ENCODE measurements around the gene TMPRSS2.

The TMPRSS2 gene

GRCh38 chr21:41433566-41433965 lies 74.4 kb downstream of the TMPRSS2 start:
- no peak overlapping the region for H4K12ac ChIP-seq (ENCODE audit: low read depth, low read length)
- H3K4me2 ChIP-seq (ENCODE audit: low read length) = no peak overlapping the region
- no peak overlapping the region for H3K23ac ChIP-seq (ENCODE audit: low read length)
- no peak overlapping the region for H4K91ac ChIP-seq (ENCODE audit: low read depth, low read length)
- no peak overlapping the region for H3K14ac ChIP-seq (ENCODE audit: low read length)
- no peak overlapping the region for H2AK5ac ChIP-seq (ENCODE audit: low read length)
- no peak overlapping the region for H4K8ac ChIP-seq (ENCODE audit: low read depth, low read length)
- H2BK120ac ChIP-seq (ENCODE audit: insufficient read depth, low read length, poor library complexity) = no peak overlapping the region
- no peak overlapping the region for H3K9ac ChIP-seq (ENCODE audit: low read length)
- H3K27ac ChIP-seq (ENCODE audit: low read depth, low read length) = no peak overlapping the region
- no peaks in the 10 kb centered on the region for H3K79me1 ChIP-seq (ENCODE audit: low read length)
- H3K4me3 ChIP-seq (ENCODE audit: low read depth, low read length) = no peak overlapping the region
- H3K18ac ChIP-seq (ENCODE audit: low read length) = no peak overlapping the region
- H3K79me2 ChIP-seq (ENCODE audit: control insufficient read depth, insufficient read depth, low read length, poor library complexity) = no peaks in the 10 kb centered on the region
- H3K27me3 ChIP-seq (ENCODE audit: insufficient read depth, low read length) = no peaks in the 10 kb centered on the region
- H3K9me3 ChIP-seq (ENCODE audit: insufficient read depth, low read depth, low read length) = no peaks in the 10 kb centered on the region
- no CpG with 5 or more reads among the region's 2 CpGs for WGBS (ENCODE audit: extremely low coverage, insufficient coverage, insufficient read length)
- H3K4ac ChIP-seq (ENCODE audit: low read depth, low read length) = no peak overlapping the region
- H2BK5ac ChIP-seq (ENCODE audit: low read depth, low read length, poor library complexity) = no peak overlapping the region
- no peak overlapping the region for H2AFZ ChIP-seq (ENCODE audit: insufficient read depth, low read length, poor library complexity)
- H2BK12ac ChIP-seq (ENCODE audit: low read length) = no peak overlapping the region
- no peak for DNase-seq
- no peaks in the 10 kb centered on the region for H3K4me1 ChIP-seq (ENCODE audit: control insufficient read depth in 1 of 2, insufficient read depth in 2 of 2, low read length in 2 of 2)
- no peaks in the 10 kb centered on the region for H3K36me3 ChIP-seq (ENCODE audit: control insufficient read depth in 1 of 2, insufficient read depth in 2 of 2, low read length in 2 of 2)

GRCh38 chr21:41432562-41433460 lies 75.1 kb downstream of the TMPRSS2 start:
- Histone ChIP-seq H2AK5ac (ENCODE audit: low read length) (no peak overlapping the region), H3K27me3 (ENCODE audit: insufficient read depth, low read length) (no peaks in the 10 kb centered on the region), H2AFZ (ENCODE audit: insufficient read depth, low read length, poor library complexity) (no peak overlapping the region), H3K79me2 (ENCODE audit: control insufficient read depth, insufficient read depth, low read length, poor library complexity) (no peaks in the 10 kb centered on the region), H3K4ac (ENCODE audit: low read depth, low read length) (no peak overlapping the region), H3K18ac (ENCODE audit: low read length) (no peak overlapping the region), H3K23ac (ENCODE audit: low read length) (no peak overlapping the region), H3K9ac (ENCODE audit: low read length) (no peak overlapping the region), H2BK5ac (ENCODE audit: low read depth, low read length, poor library complexity) (no peak overlapping the region), H3K4me2 (ENCODE audit: low read length) (no peak overlapping the region), H2BK12ac (ENCODE audit: low read length) (no peak overlapping the region), H3K9me3 (ENCODE audit: insufficient read depth, low read depth, low read length) (no peaks in the 10 kb centered on the region), H2BK120ac (ENCODE audit: insufficient read depth, low read length, poor library complexity) (no peak overlapping the region), H3K14ac (ENCODE audit: low read length) (no peak overlapping the region), H3K79me1 (ENCODE audit: low read length) (no peaks in the 10 kb centered on the region), H4K12ac (ENCODE audit: low read depth, low read length) (no peak overlapping the region), H4K91ac (ENCODE audit: low read depth, low read length) (no peak overlapping the region), H3K27ac (ENCODE audit: low read depth, low read length) (no peak overlapping the region), H3K36me3 (ENCODE audit: control insufficient read depth in 1 of 2, insufficient read depth in 2 of 2, low read length in 2 of 2) (no peaks in the 10 kb centered on the region), H3K4me3 (ENCODE audit: low read depth, low read length) (no peak overlapping the region), H3K4me1 (ENCODE audit: control insufficient read depth in 1 of 2, insufficient read depth in 2 of 2, low read length in 2 of 2) (no peaks in the 10 kb centered on the region), H4K8ac (ENCODE audit: low read depth, low read length) (no peak overlapping the region)
- DNase-seq = no peak
- WGBS (ENCODE audit: extremely low coverage, insufficient coverage, insufficient read length) = no CpG with 5 or more reads among the region's 10 CpGs

- no CpG with 5 or more reads among the region's 16 CpGs for WGBS (ENCODE audit: extremely low coverage, insufficient coverage, insufficient read length)
Observed at GRCh38 chr21:41431788-41432548, 76.0 kb downstream of the TMPRSS2 start.

GRCh38 chr21:41429925-41430491 lies 78.0 kb downstream of the TMPRSS2 start:
- Histone ChIP-seq H3K79me1 (ENCODE audit: low read length) (no peaks in the 10 kb centered on the region), H3K14ac (ENCODE audit: low read length) (no peak overlapping the region), H3K27me3 (ENCODE audit: insufficient read depth, low read length) (peaks cover 13% of the 10 kb centered on the region), H4K91ac (ENCODE audit: low read depth, low read length) (no peak overlapping the region), H3K18ac (ENCODE audit: low read length) (no peak overlapping the region), H4K12ac (ENCODE audit: low read depth, low read length) (no peak overlapping the region), H3K79me2 (ENCODE audit: control insufficient read depth, insufficient read depth, low read length, poor library complexity) (no peaks in the 10 kb centered on the region), H2BK120ac (ENCODE audit: insufficient read depth, low read length, poor library complexity) (no peak overlapping the region), H2BK5ac (ENCODE audit: low read depth, low read length, poor library complexity) (no peak overlapping the region), H3K27ac (ENCODE audit: low read depth, low read length) (no peak overlapping the region), H3K4me2 (ENCODE audit: low read length) (no peak overlapping the region), H3K23ac (ENCODE audit: low read length) (no peak overlapping the region), H4K8ac (ENCODE audit: low read depth, low read length) (no peak overlapping the region), H3K9ac (ENCODE audit: low read length) (no peak overlapping the region), H2AK5ac (ENCODE audit: low read length) (no peak overlapping the region), H3K36me3 (ENCODE audit: control insufficient read depth in 1 of 2, insufficient read depth in 2 of 2, low read length in 2 of 2) (no peaks in the 10 kb centered on the region), H2BK12ac (ENCODE audit: low read length) (no peak overlapping the region), H3K4me3 (ENCODE audit: low read depth, low read length) (no peak overlapping the region), H3K4me1 (ENCODE audit: control insufficient read depth in 1 of 2, insufficient read depth in 2 of 2, low read length in 2 of 2) (peaks cover 0 to 3% of the 10 kb centered on the region in 2 experiments), H2AFZ (ENCODE audit: insufficient read depth, low read length, poor library complexity) (no peak overlapping the region), H3K4ac (ENCODE audit: low read depth, low read length) (no peak overlapping the region), H3K9me3 (ENCODE audit: insufficient read depth, low read depth, low read length) (peaks cover 2% of the 10 kb centered on the region)
- DNase-seq = no peak
- no CpG with 5 or more reads among the region's 9 CpGs for WGBS (ENCODE audit: extremely low coverage, insufficient coverage, insufficient read length)

More at GRCh38 chr21:41431788-41432548, 76.0 kb downstream of the TMPRSS2 start:
- Histone ChIP-seq H3K27ac (ENCODE audit: low read depth, low read length) (no peak overlapping the region), H2AFZ (ENCODE audit: insufficient read depth, low read length, poor library complexity) (no peak overlapping the region), H2BK12ac (ENCODE audit: low read length) (no peak overlapping the region), H3K4me2 (ENCODE audit: low read length) (no peak overlapping the region), H2BK120ac (ENCODE audit: insufficient read depth, low read length, poor library complexity) (no peak overlapping the region), H2BK5ac (ENCODE audit: low read depth, low read length, poor library complexity) (no peak overlapping the region), H3K23ac (ENCODE audit: low read length) (no peak overlapping the region), H3K4ac (ENCODE audit: low read depth, low read length) (no peak overlapping the region), H4K12ac (ENCODE audit: low read depth, low read length) (no peak overlapping the region), H4K91ac (ENCODE audit: low read depth, low read length) (no peak overlapping the region), H3K18ac (ENCODE audit: low read length) (no peak overlapping the region), H3K79me1 (ENCODE audit: low read length) (no peaks in the 10 kb centered on the region), H3K27me3 (ENCODE audit: insufficient read depth, low read length) (peaks cover 2% of the 10 kb centered on the region), H3K14ac (ENCODE audit: low read length) (no peak overlapping the region), H3K9me3 (ENCODE audit: insufficient read depth, low read depth, low read length) (no peaks in the 10 kb centered on the region), H3K4me1 (ENCODE audit: control insufficient read depth in 1 of 2, insufficient read depth in 2 of 2, low read length in 2 of 2) (no peaks in the 10 kb centered on the region), H3K4me3 (ENCODE audit: low read depth, low read length) (no peak overlapping the region), H2AK5ac (ENCODE audit: low read length) (no peak overlapping the region), H3K9ac (ENCODE audit: low read length) (no peak overlapping the region), H4K8ac (ENCODE audit: low read depth, low read length) (no peak overlapping the region), H3K36me3 (ENCODE audit: control insufficient read depth in 1 of 2, insufficient read depth in 2 of 2, low read length in 2 of 2) (no peaks in the 10 kb centered on the region), H3K79me2 (ENCODE audit: control insufficient read depth, insufficient read depth, low read length, poor library complexity) (no peaks in the 10 kb centered on the region)
- DNase-seq = no peak

Data from trophoblast cell (in vitro differentiated cells and primary cell).